ENCODE results near the gene MLEC. TPM values are rescaled to one million over a fixed set of nuclear protein-coding genes. Genes with fewer than 3 reads are reported as not detected.

Gene MLEC
- total RNA-seq, 1 experiment from 2014 or later, result 290 TPM

DNA sequence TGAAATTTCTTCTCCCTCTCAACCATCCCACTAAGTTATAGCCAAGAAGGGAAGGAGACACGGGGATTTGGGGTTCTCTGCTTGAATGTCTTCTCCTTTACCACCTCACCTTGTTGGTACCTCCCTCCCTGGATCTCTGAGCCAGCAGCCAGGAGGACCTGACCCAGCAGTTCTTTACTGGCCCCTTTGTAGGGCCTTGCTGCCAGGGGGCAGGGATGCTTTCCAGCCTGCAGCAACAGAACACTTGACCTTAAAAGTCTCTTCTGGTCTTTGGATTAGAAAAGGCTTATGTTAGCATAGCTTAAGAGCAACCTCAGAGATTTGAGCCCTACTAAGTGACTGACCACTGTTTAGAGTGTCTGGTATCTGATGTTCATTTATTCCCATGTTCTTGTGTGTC, 10.4 kb downstream of the MLEC start:
- Mint-ChIP-seq H3K36me3 (ENCODE audit: insufficient read depth, unreplicated experiment) (peaks cover 58% of the 10 kb centered on the region), H3K27me3 (ENCODE audit: unreplicated experiment) (no peaks in the 10 kb centered on the region), H3K4me1 (ENCODE audit: low read depth, unreplicated experiment) (peaks cover 12% of the 10 kb centered on the region), H3K9me3 (ENCODE audit: low read depth, unreplicated experiment) (no peaks in the 10 kb centered on the region), H3K27ac (ENCODE audit: unreplicated experiment) (no peak overlapping the region), H3K4me3 (ENCODE audit: low read depth, unreplicated experiment) (no peak overlapping the region)
- intact Hi-C loops (cut with micrococcal nuclease; ENCODE audit: unreplicated experiment), result no loop called here
- CTCF ChIA-PET, result interaction anchor here (1.9 kb wide), 1 partner anchor 7 kb away, joined by 4 read pairs; no protein-coding TSS in a partner anchor
- BruUV-seq (replicated peaks), result no TSS peak
- DNase-seq, result no peak
- TF ChIP-seq, protein P1, sequence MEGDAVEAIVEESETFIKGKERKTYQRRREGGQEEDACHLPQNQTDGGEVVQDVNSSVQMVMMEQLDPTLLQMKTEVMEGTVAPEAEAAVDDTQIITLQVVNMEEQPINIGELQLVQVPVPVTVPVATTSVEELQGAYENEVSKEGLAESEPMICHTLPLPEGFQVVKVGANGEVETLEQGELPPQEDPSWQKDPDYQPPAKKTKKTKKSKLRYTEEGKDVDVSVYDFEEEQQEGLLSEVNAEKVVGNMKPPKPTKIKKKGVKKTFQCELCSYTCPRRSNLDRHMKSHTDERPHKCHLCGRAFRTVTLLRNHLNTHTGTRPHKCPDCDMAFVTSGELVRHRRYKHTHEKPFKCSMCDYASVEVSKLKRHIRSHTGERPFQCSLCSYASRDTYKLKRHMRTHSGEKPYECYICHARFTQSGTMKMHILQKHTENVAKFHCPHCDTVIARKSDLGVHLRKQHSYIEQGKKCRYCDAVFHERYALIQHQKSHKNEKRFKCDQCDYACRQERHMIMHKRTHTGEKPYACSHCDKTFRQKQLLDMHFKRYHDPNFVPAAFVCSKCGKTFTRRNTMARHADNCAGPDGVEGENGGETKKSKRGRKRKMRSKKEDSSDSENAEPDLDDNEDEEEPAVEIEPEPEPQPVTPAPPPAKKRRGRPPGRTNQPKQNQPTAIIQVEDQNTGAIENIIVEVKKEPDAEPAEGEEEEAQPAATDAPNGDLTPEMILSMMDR (IDR thresholded peaks at IDR 0.05; ENCODE audit: unreplicated experiment), result no peak

DNA sequence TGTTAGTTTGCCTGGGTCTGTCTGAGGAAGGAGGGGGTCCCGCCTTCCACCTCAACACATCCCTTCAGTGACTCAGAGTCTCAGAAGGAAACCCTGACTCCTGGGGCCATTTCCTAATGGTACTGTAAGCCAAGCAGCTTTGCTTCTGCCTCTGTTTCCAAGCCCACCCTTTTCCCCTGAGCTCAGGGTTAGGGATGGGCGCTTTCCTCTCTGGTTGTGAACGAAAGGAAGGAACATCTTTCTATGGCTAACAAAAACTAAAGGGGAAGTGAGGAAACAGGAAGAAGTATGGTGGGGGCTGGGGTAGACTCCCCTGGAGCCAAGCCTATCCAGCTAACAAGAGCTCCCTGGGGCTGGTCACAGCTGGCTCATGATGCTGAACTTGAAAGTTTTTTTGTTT, 11.7 kb downstream of the MLEC start:
- CTCF ChIA-PET, result interaction anchor here (1.9 kb wide), 1 partner anchor 9 kb away, joined by 4 read pairs; no protein-coding TSS in a partner anchor
- TF ChIP-seq, protein P1 (IDR thresholded peaks at IDR 0.05; ENCODE audit: unreplicated experiment), result no peak
- no peak for DNase-seq
- no peaks in the 10 kb centered on the region for H3K4me1 Mint-ChIP-seq (ENCODE audit: low read depth, unreplicated experiment)
- peaks cover 63% of the 10 kb centered on the region for H3K36me3 Mint-ChIP-seq (ENCODE audit: insufficient read depth, unreplicated experiment)
- no peaks in the 10 kb centered on the region for H3K9me3 Mint-ChIP-seq (ENCODE audit: low read depth, unreplicated experiment)
- H3K27me3 Mint-ChIP-seq (ENCODE audit: unreplicated experiment), result no peaks in the 10 kb centered on the region
- no peak overlapping the region for H3K4me3 Mint-ChIP-seq (ENCODE audit: low read depth, unreplicated experiment)
- BruUV-seq (replicated peaks), result no TSS peak
- intact Hi-C loops (cut with micrococcal nuclease; ENCODE audit: unreplicated experiment), result no loop called here
- H3K27ac Mint-ChIP-seq (ENCODE audit: unreplicated experiment), result no peak overlapping the region

DNA sequence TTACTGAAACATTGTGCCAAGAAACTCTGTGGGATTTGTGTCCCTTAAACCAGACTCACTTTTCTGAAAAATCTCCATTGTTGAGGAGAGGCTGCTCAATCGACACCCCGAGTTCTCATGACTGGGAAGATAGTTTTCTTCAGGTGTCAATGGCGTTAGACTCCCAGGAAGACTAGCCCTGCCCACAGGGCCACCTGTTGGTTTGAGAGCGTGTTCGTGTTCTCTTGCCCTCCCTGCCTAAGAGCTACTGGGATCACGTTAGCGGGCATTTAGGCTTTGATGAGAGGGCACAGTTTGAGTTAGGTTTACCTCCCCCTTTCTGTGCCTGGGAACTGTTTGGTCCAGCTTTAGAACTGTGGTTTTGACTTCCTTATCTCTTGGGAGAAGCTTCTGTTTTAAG, 12.6 kb downstream of the MLEC start:
- CTCF ChIA-PET, result interaction anchor here (0.6 to 1.9 kb wide), 2 partner anchors 10 to 29 kb away, joined by 4 read pairs; no protein-coding TSS in a partner anchor
- Mint-ChIP-seq H3K4me1 (ENCODE audit: low read depth, unreplicated experiment) (no peaks in the 10 kb centered on the region), H3K27ac (ENCODE audit: unreplicated experiment) (no peak overlapping the region), H3K4me3 (ENCODE audit: low read depth, unreplicated experiment) (no peak overlapping the region), H3K9me3 (ENCODE audit: low read depth, unreplicated experiment) (no peaks in the 10 kb centered on the region), H3K36me3 (ENCODE audit: insufficient read depth, unreplicated experiment) (peaks cover 60% of the 10 kb centered on the region), H3K27me3 (ENCODE audit: unreplicated experiment) (no peaks in the 10 kb centered on the region)
- BruUV-seq (replicated peaks), result no TSS peak
- intact Hi-C loops (cut with micrococcal nuclease; ENCODE audit: unreplicated experiment), result no loop called here
- no peak for DNase-seq
- TF ChIP-seq, protein P1 (IDR thresholded peaks at IDR 0.05; ENCODE audit: unreplicated experiment), result no peak

DNA sequence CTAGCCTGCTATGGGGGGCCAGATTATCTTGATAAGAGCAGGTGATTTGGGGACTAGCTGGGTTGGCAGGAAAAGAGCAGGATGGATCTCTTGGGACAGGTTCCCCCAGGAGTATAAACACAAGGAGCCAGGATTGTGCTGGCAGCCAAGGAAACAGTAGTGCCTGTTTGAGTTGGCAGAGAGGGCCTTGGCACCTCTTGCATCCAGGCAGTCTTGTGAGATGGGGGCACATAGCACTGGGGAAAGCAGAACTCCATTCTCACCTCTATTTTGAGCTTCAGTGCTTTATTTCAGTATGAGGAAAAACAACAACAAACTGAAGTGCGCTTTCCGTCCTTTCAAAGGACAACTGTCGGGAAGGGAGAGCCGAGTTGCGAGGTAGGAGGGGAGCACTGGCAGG, 13.9 kb downstream of the MLEC start:
- Mint-ChIP-seq H3K4me1 (ENCODE audit: low read depth, unreplicated experiment) (no peaks in the 10 kb centered on the region), H3K27ac (ENCODE audit: unreplicated experiment) (no peak overlapping the region), H3K36me3 (ENCODE audit: insufficient read depth, unreplicated experiment) (peaks cover 60% of the 10 kb centered on the region), H3K27me3 (ENCODE audit: unreplicated experiment) (no peaks in the 10 kb centered on the region), H3K9me3 (ENCODE audit: low read depth, unreplicated experiment) (no peaks in the 10 kb centered on the region), H3K4me3 (ENCODE audit: low read depth, unreplicated experiment) (no peak overlapping the region)
- no TSS peak for BruUV-seq (replicated peaks)
- CTCF ChIA-PET, result no interaction called here
- TF ChIP-seq, protein P1 (IDR thresholded peaks at IDR 0.05; ENCODE audit: unreplicated experiment), result no peak
- no peak for DNase-seq
- intact Hi-C loops (cut with micrococcal nuclease; ENCODE audit: unreplicated experiment), result no loop called here
